ENCODE data around the gene SLC35D1. TPM values are rescaled to one million over a fixed set of nuclear protein-coding genes. Genes with fewer than 3 reads are reported as not detected.

Gene SLC35D1
- total and polyA plus RNA-seq, 2 of the 8 experiments (the other 6 are each of a cell fraction or from before 2014, with no cell fraction given), result 1.2 to 2.7 TPM

- H3K36me3 ChIP-seq (ENCODE audit: control insufficient read depth in 2 of 4, insufficient read depth in 4 of 4, low read length in 3 of 4), result peaks cover 0 to 3% (median 0%) of the 10 kb centered on the region in 4 experiments; a peak in 1 of 8 replicates
- H2AFZ ChIP-seq (ENCODE audit: low read length), result no peak overlapping the region
- H2AK5ac ChIP-seq (ENCODE audit: low read depth, low read length), result no peak overlapping the region
- no peaks in the 10 kb centered on the region for H3K79me2 ChIP-seq (ENCODE audit: control insufficient read depth in 1 of 2, insufficient read depth in 2 of 2, low read length in 2 of 2)
- H3K79me1 ChIP-seq (ENCODE audit: low read depth, low read length), result no peaks in the 10 kb centered on the region
- H3K4me3 ChIP-seq (ENCODE audit: extremely low read depth in 1 of 4, insufficient read depth in 2 of 4, low read depth in 3 of 4, low read length in 4 of 4), result no peak overlapping the region
- no peak overlapping the region for H3K4me2 ChIP-seq (ENCODE audit: insufficient read depth in 1 of 2, low read depth in 2 of 2, low read length in 2 of 2)
- ChIA-PET CTCF (ENCODE audit: partially characterized antibody) (interaction anchor here (0.6 to 5.4 kb wide), 7 partner anchors 17 to 278 kb away, joined by 3 to 27 read pairs (median 6); partner anchors contain the start of gene MIER1), POLR2A (ENCODE audit: partially characterized antibody) (no interaction called here)
- H4K5ac ChIP-seq (ENCODE audit: insufficient read length, low read depth, low read length), result no peak overlapping the region
- no peak overlapping the region for H2BK120ac ChIP-seq (replicated peaks; ENCODE audit: low read depth, low read length)
- H2BK5ac ChIP-seq (ENCODE audit: low read depth, low read length), result no peak overlapping the region
- no peak overlapping the region for H2BK15ac ChIP-seq (ENCODE audit: low read length)
- H2BK12ac ChIP-seq (ENCODE audit: low read depth, low read length), result no peak overlapping the region
- WGBS, 2 experiments (ENCODE audit: extremely low coverage in 1 of 2, insufficient coverage in 1 of 2, insufficient read length in 1 of 2, insufficient replicate concordance in 2 of 2, low coverage in 1 of 2, low lambda C conversion rate in 2 of 2, missing lambda C conversion rate in 1 of 2), result 94% methylated on average over 5 of the region's 5 CpGs; no CpG with 5 or more reads in 1 of the 2 experiments
- no peak overlapping the region for H3K27ac ChIP-seq (ENCODE audit: low read depth, low read length)
- no peak overlapping the region for H3K23ac ChIP-seq (ENCODE audit: insufficient read length)
- no peak overlapping the region for H4K8ac ChIP-seq (ENCODE audit: extremely low read depth, insufficient read depth, low read length)
- no peak overlapping the region for H3K56ac ChIP-seq (replicated peaks; ENCODE audit: insufficient read length, low read depth, low read length)
- H3K27me3 ChIP-seq (replicated peaks in 1 of 4; ENCODE audit: control insufficient read depth in 3 of 4, extremely low read depth in 1 of 4, insufficient read depth in 3 of 4, low read length in 3 of 4), result no peaks in the 10 kb centered on the region
- H3K9me3 ChIP-seq (ENCODE audit: insufficient read depth in 2 of 2, low read depth in 1 of 2, low read length in 1 of 2), result no peaks in the 10 kb centered on the region
- no peaks in the 10 kb centered on the region for H3K4me1 ChIP-seq (replicated peaks in 1 of 4; ENCODE audit: control insufficient read depth in 3 of 4, insufficient read depth in 4 of 4, low read length in 3 of 4)
- no peak overlapping the region for H2BK20ac ChIP-seq (ENCODE audit: low read length)
- no peak overlapping the region for H3K14ac ChIP-seq (ENCODE audit: insufficient read length)
- no peak overlapping the region for H4K91ac ChIP-seq (replicated peaks; ENCODE audit: insufficient read length, low read length)
- H4K20me1 ChIP-seq (replicated peaks in 1 of 2; ENCODE audit: control insufficient read depth in 1 of 2, insufficient read depth in 2 of 2, low read length in 2 of 2), result no peaks in the 10 kb centered on the region
- H3K18ac ChIP-seq (ENCODE audit: extremely low read depth, low read length), result no peak overlapping the region
- no peaks in the 10 kb centered on the region for H3K23me2 ChIP-seq (ENCODE audit: low read depth, low read length)
- no peak for DNase-seq (ENCODE audit: low read depth in 1 of 2, low spot score in 2 of 2)
- H3K4ac ChIP-seq (replicated peaks; ENCODE audit: insufficient read length, low read depth, low read length), result no peak overlapping the region
- no peak overlapping the region; a peak in 1 of 7 replicates for H3K9ac ChIP-seq (replicated peaks in 1 of 4; ENCODE audit: extremely low read depth in 1 of 4, low read depth in 3 of 4, low read length in 3 of 4)
- FAIRE-seq, result no peak
- no peak for TF ChIP-seq ASH2L (IDR thresholded peaks at IDR 0.05; ENCODE audit: low read length)
- no peak for TF ChIP-seq RNF2 (IDR thresholded peaks at IDR 0.05; ENCODE audit: borderline replicate concordance, low read depth, low read length, missing control alignments, poor library complexity, severe bottlenecking)
- no peak for TF ChIP-seq RAD21 (IDR thresholded peaks at IDR 0.05 in 1 of 2, conservative IDR thresholded peaks at IDR 0.05 in 1 of 2; ENCODE audit: low read depth in 2 of 2, low read length in 2 of 2)
- no peak for TF ChIP-seq SRF (IDR thresholded peaks at IDR 0.05; ENCODE audit: low read depth, low read length)
- TF ChIP-seq CHD2 (IDR thresholded peaks at IDR 0.05; ENCODE audit: low read length), result no peak
- TF ChIP-seq SIN3A (conservative IDR thresholded peaks at IDR 0.05 in 1 of 2, IDR thresholded peaks at IDR 0.05 in 1 of 2; ENCODE audit: low read depth in 1 of 2, low read length in 2 of 2), result no peak
- no peak for TF ChIP-seq CBX5 (IDR thresholded peaks at IDR 0.05; ENCODE audit: low read depth, low read length)
- no peak for TF ChIP-seq CHD1 (IDR thresholded peaks at IDR 0.05; ENCODE audit: low read depth, low read length)
- TF ChIP-seq BCL11A (IDR thresholded peaks at IDR 0.05; ENCODE audit: low read depth in 2 of 2, low read length in 2 of 2), result no peak
These were observed 52.1 kb downstream of the SLC35D1 start for GRCh38 chr1:67001682-67002425.
